GM23338 (cell line): ENCODE measurements around the gene OAT.

Experiments
- EZH2phosphoT487 ChIP-seq: fragments of 200-600 bp; sonication (generic); IDR thresholded peaks from one replicate; pipeline ENCODE4 v1.8.1; 2018; ENCODE audit warnings: antibody characterized with exemption; ENCODE audit not compliant: unreplicated experiment
- JUNB ChIP-seq: IDR thresholded peaks from one replicate; pipeline ENCODE4 v1.6.1; 2016; ENCODE audit warnings: antibody characterized with exemption; ENCODE audit not compliant: unreplicated experiment
- POLR2AphosphoS5 ChIP-seq: IDR thresholded peaks from 2 replicates; pipeline ENCODE4 v1.6.1; 2016; ENCODE audit warnings: antibody characterized with exemption, low read depth
- REST ChIP-seq: IDR thresholded peaks from one replicate; pipeline ENCODE4 v1.6.1; 2018; ENCODE audit warnings: antibody characterized with exemption; ENCODE audit not compliant: unreplicated experiment
- ZNF331 ChIP-seq: fragments of 250-450 bp; sonication (Bioruptor Pico); IDR thresholded peaks from 2 replicates; pipeline ENCODE4 v1.5.0; 2020; ENCODE audit warnings: low read depth, mild to moderate bottlenecking, moderate library complexity
- TF ChIP-seq, protein P1 (sequence below), 2 experiments: fragments of 200-600 bp in 1 of 2; sonication (generic) in 1 of 2; conservative IDR thresholded peaks; 2 replicates each; pipeline versions ENCODE4 v1.5.1 to v1.6.1; 2016 to 2017; ENCODE audit warnings: antibody characterized with exemption in 2 of 2, low read depth in 2 of 2, mild to moderate bottlenecking in 2 of 2, moderate library complexity in 1 of 2

- TF ChIP-seq ZNF331 (CRISPR knock-in tag) (no peak), REST (no peak), EZH2phosphoT487 (no peak), POLR2AphosphoS5 (no peak), JUNB (no peak)
- TF ChIP-seq, protein P1, sequence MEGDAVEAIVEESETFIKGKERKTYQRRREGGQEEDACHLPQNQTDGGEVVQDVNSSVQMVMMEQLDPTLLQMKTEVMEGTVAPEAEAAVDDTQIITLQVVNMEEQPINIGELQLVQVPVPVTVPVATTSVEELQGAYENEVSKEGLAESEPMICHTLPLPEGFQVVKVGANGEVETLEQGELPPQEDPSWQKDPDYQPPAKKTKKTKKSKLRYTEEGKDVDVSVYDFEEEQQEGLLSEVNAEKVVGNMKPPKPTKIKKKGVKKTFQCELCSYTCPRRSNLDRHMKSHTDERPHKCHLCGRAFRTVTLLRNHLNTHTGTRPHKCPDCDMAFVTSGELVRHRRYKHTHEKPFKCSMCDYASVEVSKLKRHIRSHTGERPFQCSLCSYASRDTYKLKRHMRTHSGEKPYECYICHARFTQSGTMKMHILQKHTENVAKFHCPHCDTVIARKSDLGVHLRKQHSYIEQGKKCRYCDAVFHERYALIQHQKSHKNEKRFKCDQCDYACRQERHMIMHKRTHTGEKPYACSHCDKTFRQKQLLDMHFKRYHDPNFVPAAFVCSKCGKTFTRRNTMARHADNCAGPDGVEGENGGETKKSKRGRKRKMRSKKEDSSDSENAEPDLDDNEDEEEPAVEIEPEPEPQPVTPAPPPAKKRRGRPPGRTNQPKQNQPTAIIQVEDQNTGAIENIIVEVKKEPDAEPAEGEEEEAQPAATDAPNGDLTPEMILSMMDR (conservative IDR thresholded peaks at IDR 0.05; ENCODE audit: low read depth in 2 of 2) = no peak
Measured at GRCh38 chr10:124453960-124454610, 35.4 kb upstream of the OAT start.
